GM12878 (cell line): Measurements from ENCODE around the gene PTP4A1.

Experiments
- TAF1 ChIP-seq: IDR thresholded peaks from 2 replicates; pipeline ENCODE4 v1.6.1; 2011; ENCODE audit warnings: mild to moderate bottlenecking, low read depth, low read length, borderline replicate concordance
- TF ChIP-seq, protein P1 (sequence below), 3 experiments: IDR thresholded peaks in 2 of 3; conservative IDR thresholded peaks in 1 of 3; 2 replicates each; pipeline ENCODE4 v1.5.1; 2011; ENCODE audit warnings: low read depth in 3 of 3, low read length in 3 of 3, mild to moderate bottlenecking in 3 of 3, control low read depth in 2 of 3, moderate library complexity in 2 of 3, inconsistent platforms in 1 of 3, mixed read lengths in 1 of 3; ENCODE audit not compliant: control insufficient read depth in 2 of 3, insufficient read depth in 1 of 3; ENCODE audit errors: extremely low read depth in 1 of 3

DNA sequence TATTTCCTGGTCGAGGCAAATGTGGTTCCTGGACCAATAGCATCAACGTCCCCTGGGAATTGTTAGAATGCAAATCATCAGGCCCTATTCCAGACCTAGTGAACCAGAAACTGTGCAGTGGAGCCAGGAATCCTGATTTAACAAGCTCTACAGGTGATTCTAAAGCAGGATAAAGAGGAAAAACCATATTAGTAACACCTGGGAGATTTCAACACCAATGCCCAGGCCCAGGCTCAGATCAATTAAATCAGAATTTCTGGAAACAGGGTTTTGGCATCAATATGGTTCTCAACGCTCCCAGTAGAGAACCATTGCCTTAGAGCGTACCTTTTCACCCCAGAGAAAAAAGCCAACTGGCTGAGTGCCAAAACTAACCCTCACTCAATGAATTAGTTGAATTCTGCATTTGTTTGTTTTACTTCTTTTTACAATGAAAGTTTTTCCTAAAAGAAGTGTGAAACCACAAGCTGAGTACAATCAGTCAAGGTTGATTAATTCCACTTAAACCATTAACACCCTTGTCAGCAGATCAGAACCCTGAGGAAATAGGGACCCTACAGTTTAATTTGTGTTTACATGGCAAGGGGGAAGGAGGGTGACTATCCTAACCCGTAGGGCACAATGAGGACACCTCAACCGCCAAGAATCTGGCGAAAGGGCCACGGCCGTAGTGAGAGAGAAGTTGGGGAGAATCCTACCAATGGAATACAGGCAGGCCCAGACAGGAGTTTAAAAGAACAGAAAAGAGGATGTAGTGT is 34.9 kb upstream of the PTP4A1 start:
- no peak for TF ChIP-seq TAF1
- TF ChIP-seq, protein P1, sequence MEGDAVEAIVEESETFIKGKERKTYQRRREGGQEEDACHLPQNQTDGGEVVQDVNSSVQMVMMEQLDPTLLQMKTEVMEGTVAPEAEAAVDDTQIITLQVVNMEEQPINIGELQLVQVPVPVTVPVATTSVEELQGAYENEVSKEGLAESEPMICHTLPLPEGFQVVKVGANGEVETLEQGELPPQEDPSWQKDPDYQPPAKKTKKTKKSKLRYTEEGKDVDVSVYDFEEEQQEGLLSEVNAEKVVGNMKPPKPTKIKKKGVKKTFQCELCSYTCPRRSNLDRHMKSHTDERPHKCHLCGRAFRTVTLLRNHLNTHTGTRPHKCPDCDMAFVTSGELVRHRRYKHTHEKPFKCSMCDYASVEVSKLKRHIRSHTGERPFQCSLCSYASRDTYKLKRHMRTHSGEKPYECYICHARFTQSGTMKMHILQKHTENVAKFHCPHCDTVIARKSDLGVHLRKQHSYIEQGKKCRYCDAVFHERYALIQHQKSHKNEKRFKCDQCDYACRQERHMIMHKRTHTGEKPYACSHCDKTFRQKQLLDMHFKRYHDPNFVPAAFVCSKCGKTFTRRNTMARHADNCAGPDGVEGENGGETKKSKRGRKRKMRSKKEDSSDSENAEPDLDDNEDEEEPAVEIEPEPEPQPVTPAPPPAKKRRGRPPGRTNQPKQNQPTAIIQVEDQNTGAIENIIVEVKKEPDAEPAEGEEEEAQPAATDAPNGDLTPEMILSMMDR (IDR thresholded peaks at IDR 0.05 in 2 of 3, conservative IDR thresholded peaks at IDR 0.05 in 1 of 3; ENCODE audit: control insufficient read depth in 2 of 3, extremely low read depth in 1 of 3, insufficient read depth in 1 of 3, low read depth in 3 of 3, low read length in 3 of 3): no peak
